GM21717 (cell line): ENCODE measurements around the gene WFS1.

Source experiments
- ATAC-seq: cut with Tn5 transposase; IDR thresholded peaks from one replicate; pipeline ENCODE4 v1.9.1; 2021; ENCODE audit warnings: mild to moderate bottlenecking, moderate library complexity; ENCODE audit not compliant: unreplicated experiment

WFS1 gene

DNA sequence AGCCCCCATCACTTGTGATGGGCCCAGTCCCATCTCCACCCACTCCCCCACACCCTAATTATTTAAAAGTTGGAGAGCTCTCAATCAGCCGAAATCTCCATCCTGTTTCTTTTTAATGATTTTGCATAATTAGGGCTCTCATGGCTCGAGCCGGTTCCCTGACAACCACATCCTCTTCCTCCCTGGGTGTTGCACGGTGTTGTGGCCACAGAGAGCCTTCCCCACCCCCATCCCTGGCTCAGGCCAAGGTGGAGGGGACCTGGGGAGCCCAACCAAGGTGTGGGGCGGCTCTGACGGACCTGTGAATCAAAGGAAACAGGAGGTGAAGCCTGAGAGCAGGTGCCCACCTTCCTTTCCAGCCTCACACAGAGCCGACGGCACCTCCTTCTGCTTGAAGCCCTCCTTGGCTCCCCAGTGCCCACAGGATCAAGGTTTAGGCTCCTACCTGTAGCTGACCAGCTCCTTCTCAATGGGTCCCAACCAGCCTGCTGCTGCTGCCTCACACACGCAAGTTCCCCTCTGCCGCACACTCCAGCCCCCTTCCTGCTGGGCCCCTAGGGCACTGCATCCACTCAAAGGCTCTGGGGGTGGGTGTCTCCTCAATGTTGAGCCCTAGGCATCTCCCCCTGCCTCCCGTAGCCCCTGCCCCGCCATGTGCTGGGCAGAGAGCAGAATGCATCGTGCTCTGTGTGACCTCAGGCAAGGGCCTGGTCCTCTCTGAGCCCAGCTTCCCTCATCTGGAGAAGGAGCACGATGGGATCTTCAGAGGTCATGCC lies 68.7 kb downstream of the WFS1 start:
- ATAC-seq: no peak

DNA sequence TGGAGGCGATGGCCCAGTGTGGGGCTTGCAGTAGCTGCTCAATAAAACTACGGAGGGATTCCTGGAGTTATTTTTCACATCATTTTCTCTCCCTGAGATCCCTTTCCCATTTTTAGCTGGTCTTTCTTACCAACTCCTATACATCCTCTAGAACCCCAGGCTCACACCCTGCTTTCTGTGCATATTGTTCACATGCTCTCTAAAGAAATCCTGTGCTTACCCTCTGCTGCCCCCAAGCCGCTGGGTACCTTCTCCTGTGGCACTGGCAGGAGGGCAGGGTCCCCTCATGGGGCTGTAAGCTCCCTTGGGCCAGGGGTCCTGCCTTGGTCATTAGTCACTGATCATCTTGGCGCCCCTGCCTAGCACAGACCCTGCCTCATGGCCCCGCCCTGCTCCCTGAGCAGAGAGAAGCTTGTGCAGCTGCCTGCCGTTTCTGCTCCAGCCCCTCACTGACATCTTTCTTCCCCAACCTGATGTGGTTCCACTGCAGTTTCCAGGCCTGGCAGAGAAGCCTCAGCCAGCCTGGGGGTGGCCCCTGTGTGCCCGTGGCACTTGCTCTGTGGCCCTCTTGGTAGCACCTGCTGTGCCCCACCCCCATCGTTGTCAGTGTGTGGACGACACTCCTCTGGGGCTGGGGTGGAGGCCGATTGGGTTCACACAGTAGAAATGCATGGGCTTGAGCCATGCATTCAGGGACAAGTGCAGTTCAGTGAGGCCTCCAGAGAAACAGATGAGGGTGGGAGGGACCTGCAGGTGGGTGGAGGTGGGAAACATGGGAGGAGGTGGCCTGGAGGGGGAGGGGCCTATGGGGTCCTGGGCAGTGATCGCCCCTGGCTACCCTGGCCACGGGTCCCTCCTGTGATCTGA lies 69.5 kb downstream of the WFS1 start:
- no peak for ATAC-seq

DNA sequence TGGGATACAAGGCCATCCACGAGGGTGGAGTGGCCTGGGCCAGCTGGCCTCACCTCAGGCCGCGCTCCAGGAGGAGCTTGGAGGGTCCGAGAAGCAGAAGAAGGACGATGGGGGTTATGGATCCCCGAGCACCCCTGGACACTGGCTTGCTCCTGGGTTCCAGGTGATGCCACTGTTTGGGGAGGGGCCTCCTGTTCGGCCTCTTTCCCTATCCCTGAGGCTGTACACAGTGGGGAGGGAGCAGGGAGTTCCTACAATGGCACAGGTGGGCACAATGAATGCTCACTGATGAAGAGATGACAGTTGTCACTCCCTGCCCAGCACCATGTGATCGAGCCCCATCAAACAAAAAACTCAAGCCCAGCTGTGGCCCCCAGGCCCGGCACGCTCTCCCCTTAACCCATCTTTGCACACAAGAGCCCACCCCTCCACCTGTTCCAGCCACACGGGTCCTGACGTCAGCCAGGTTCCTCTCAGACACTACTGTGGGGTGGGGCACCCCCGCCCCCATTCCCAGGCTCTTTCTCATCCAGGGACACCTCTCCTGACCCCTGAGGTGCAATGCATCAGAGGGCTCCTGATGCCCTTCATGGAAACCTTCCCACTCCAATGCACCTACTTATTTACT lies 70.3 kb downstream of the WFS1 start:
- no peak for ATAC-seq

DNA sequence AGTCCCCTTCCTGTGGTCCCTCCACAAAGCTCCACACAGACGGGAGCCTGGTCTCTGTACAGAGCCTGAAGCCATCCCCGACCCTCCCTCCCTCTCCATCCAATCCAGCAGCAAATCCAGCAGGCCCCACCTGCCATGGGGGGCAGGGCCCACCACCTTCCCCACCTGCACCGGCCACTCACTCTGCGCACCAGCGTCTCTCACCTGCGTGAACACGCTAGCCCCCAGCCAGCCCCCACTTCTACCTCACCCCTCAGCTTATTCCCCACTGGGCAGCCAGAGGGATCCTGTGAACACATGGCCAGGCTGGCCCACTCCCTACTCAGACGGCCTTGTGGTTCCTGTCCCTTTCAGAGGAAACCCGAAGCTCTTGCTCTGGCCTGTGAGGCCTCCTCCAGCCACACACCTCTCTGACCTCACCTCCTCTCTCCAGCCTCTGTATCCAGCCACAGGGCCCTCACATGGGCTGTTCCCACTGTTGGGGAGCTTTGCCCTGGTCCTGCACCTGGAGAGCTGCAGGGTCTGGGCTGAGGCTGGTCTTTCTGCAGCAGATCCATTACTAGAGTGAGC lies 70.9 kb downstream of the WFS1 start:
- no peak for ATAC-seq

DNA sequence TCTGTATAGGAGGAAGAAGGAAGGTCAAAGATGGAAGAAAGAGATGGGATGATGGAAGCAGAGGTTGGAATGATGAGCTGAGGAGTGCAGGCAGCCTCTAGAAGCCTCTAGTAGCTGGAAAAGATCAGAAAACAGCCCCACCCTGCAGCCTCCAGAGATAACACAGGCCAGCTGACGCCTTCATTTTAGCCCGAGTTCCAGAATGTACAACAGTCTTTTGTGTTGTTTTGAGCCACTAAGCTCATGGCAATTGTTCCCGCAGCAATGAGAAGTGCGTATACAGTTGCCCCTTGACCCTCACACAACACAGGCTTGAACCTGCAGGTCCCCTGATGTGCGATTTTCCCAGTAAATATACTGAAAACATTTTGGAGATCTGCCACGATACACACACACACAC lies 72.0 kb downstream of the WFS1 start:
- no peak for ATAC-seq

DNA sequence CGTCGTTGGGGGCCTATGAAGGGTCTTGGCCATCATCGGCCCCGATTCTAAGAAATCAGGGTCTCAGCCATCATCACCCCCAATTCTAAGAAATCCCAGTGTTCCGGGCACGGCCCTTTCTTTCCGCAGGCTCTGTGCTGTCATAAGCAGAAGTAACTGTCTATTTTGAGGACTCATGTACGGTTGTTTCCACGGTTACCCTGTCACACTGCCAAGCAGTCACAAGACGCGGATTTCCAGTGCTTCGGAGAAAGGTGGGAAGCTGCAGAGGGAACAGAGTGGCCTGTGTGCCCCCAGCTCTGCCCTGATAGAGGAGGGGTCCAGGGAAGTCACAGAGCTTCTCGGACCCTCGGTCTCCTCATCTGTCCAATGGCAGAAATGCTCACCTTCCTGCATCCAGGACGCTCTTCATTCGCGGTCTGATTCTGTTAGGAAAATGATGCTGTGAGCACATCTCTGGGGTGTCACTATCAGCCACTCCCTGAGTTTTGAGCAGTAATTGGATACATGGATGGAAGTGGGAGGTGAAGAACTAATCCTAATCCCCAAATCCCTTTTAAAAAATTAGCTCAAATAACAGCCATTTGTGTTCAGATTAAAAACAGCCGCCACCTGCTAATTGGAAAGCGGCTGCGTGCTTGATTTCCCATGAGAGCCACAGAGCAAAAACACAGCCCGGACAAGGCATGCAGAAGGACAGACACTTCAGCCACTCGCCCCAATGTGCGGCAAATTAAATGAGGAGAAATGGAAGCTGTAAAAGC lies 73.1 kb downstream of the WFS1 start:
- no peak for ATAC-seq

DNA sequence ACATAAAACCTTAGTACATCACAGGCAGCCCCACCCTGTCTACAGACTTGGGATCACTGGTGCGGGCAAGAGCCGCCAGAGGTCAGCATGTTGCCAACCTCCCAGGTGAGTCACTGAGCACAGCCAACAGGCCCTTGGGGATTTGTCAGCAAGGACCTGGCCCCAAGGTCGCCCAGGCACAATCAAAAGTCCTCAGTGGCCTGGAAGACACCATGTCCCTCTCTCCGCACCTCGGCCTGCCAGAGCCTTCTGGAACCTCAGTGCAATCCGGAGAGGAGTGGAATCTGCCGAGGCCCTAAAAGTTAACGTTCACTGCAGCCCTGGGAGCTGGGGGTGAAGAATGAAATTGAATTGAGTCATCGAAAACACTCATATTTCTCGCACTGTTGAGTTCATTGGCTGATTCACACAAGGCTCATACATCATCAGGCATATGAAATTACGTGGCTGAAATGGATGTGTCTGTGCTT lies 74.3 kb downstream of the WFS1 start:
- no peak for ATAC-seq

DNA sequence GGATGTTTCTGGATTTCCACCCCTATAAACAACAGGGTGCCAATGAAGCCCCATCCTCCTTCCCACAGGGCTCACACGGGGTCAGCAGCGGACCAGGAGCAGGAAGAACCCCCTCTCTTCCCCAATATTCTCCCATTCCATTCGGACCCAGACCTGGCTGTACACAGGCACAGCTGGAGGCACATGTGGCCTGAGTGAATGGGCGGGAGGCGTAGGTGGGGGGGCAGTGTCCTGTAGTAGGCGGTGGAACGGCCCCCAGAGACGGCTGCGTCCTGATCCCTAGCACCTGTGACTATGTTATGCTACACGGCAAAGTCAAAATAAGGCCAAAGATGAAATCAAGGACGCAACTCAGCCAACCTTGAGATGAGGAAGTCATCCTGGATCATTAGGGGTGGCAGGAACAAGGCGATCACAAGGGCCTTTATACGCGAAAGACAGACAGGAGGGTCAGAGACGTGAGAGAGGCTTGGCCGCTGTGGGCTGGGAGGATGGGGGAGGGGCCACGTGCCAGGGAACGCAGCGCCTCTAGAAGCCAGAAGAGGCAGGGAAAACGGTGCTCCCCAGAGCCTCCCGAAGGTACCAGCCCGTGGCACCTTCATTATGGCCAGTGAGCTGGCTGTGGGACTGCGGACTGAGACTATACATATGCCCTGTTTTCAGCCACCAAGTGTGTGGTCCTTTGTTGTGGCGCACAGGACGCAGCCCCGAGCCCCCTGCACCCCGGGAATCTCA lies 75.6 kb downstream of the WFS1 start:
- no peak for ATAC-seq

- ATAC-seq: no peak
Observed at GRCh38 chr4:6345866-6346265, 76.2 kb downstream of the WFS1 start.

GRCh38 chr4:6346373-6347110 lies 76.9 kb downstream of the WFS1 start:
- ATAC-seq: no peak

- ATAC-seq: no peak
Observed at GRCh38 chr4:6347511-6348045, 77.9 kb downstream of the WFS1 start.

- ATAC-seq: no peak
Observed at GRCh38 chr4:6348408-6348807, 78.8 kb downstream of the WFS1 start.

- ATAC-seq: no peak
Observed at GRCh38 chr4:6349896-6350603, 80.4 kb downstream of the WFS1 start.

DNA sequence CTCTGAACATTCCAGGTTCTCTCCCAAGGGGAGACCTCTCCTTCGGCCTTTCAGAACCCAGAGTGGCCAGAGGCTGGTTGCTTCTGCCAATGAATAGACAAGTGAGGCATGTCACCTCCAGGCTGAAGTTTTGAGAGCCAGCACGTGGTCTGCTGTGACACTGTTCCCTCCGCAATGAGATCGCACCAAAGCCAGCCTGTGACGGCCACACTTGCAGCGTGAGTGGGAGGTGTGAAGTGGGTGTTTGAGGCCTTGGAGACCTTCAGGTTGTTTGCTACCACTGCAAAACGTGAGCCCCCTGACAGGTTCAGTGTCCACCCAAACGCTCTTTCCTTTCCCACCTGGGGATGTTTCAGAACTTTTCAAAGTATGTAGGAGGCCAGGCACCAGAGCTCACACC lies 81.0 kb downstream of the WFS1 start:
- ATAC-seq: no peak

DNA sequence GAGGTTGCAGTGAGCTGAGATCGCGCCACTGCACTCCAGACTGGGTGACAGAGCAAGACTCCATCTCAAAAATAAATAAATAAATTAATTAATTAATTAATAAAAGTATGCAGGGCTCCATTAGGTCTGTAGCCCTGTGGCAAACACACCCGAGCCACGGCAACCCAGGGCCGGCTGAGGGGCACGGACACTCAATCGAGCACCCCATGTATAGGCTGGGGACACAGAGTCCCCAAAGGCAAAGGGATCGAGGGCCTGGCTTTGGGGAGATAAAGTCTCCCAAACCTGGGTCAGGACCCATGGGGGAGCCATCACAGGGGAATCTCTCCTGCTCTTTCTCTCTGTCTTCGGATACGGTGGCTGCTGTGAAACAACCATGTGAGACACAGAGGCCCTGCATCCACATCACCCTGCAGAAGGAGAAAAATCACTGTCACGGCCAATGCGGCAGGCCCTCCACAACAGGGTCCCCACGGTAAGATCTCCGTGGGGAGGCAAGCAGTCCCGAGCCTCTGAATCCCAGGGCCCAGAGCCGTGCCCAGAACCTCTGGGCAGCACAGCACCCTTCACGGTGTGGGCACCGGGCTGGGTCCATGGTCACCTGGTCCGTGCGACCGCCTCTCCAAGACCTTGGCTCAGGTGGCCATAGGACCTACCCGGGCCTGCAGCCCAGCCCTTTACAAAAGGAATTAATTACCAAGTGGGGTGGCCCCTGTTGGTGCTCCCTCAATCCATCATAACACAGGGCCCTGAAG lies 81.8 kb downstream of the WFS1 start:
- no peak for ATAC-seq

DNA sequence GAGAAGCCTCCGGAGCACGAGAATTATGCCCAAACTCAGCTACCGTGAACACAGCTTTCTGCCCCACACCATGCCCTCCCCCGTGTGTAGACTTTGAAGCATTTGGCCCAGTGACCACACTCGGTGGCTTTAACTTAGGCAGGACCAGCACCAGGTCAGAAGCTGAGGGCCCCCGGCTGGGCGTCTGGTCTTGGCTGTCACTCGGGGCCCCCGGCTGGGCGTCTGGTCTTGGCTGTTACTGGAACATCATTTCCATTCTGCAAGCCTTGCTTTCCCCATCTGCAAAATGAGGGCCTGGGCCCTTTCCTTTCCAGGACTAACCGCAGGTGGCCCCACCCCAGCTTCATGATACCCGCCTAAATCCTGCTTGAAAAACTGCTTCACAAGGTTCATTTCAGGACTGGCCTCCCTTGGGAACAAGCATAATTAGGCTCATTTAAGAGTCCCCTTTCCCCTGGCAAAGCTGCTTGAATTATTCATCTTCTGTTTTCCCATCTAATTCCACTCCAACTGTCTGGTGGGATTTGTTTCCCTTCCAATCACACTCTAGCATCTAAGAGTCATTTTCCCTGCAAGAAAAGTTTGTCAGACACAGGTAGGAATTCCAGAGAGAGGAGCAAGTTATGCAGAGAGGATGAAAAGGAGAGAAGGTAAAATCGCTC lies 82.5 kb downstream of the WFS1 start:
- ATAC-seq: no peak
